Measurements from ENCODE around the gene TEX26. TPM values are rescaled to one million over a fixed set of nuclear protein-coding genes. Genes with fewer than 3 reads are reported as not detected.

Gene TEX26
- total and polyA plus RNA-seq, 2 donors (not counting 1 experiment from before 2014, with no cell fraction given) = 0.22 to 0.66 TPM

GRCh38 chr13:30971575-30971974 lies 39.1 kb downstream of the TEX26 start:
- Histone ChIP-seq H3K79me2 (ENCODE audit: control insufficient read depth, insufficient read depth, low read length) (no peaks in the 10 kb centered on the region), H3K4me1 (ENCODE audit: control insufficient read depth, extremely low read depth, insufficient read depth, low read length) (peaks cover 9% of the 10 kb centered on the region), H3K36me3 (ENCODE audit: control insufficient read depth, insufficient read depth, low read length) (no peaks in the 10 kb centered on the region), H3K27me3 (ENCODE audit: control insufficient read depth, insufficient read depth, low read length) (no peaks in the 10 kb centered on the region), H4K20me1 (ENCODE audit: control insufficient read depth, extremely low read depth, insufficient read depth, low read length) (no peaks in the 10 kb centered on the region), H3K4me2 (ENCODE audit: extremely low read depth, insufficient read depth, low read length) (no peak overlapping the region), H3K27ac (ENCODE audit: insufficient read depth, low read length) (no peak overlapping the region), H3K9me3 (ENCODE audit: control insufficient read depth, insufficient read depth, low read depth, low read length) (no peaks in the 10 kb centered on the region), H2AFZ (ENCODE audit: low read length) (no peak overlapping the region), H3K4me3 (replicated peaks in 1 of 4; ENCODE audit: control extremely low read depth in 1 of 4, insufficient read depth in 1 of 4, low read depth in 3 of 4, low read length in 4 of 4) (no peak overlapping the region), H3K9ac (ENCODE audit: insufficient read depth, low read length) (no peak overlapping the region)
- TF ChIP-seq CTCF (conservative IDR thresholded peaks at IDR 0.05 in 1 of 2, IDR thresholded peaks at IDR 0.05 in 1 of 2; ENCODE audit: low read depth in 1 of 2, low read length in 2 of 2) (no peak), EZH2 (IDR thresholded peaks at IDR 0.05; ENCODE audit: low read length, missing control alignments) (no peak)
- DNase-seq (ENCODE audit: low read depth in 2 of 2) = peak; percentile 34 to 65

GRCh38 chr13:30972888-30973377 lies 40.5 kb downstream of the TEX26 start:
- Histone ChIP-seq H3K4me2 (ENCODE audit: extremely low read depth, insufficient read depth, low read length) (no peak overlapping the region), H3K27me3 (ENCODE audit: control insufficient read depth, insufficient read depth, low read length) (no peaks in the 10 kb centered on the region), H3K36me3 (ENCODE audit: control insufficient read depth, insufficient read depth, low read length) (no peaks in the 10 kb centered on the region), H3K4me1 (ENCODE audit: control insufficient read depth, extremely low read depth, insufficient read depth, low read length) (peaks cover 14% of the 10 kb centered on the region), H4K20me1 (ENCODE audit: control insufficient read depth, extremely low read depth, insufficient read depth, low read length) (no peaks in the 10 kb centered on the region), H3K4me3 (replicated peaks in 1 of 4; ENCODE audit: control extremely low read depth in 1 of 4, insufficient read depth in 1 of 4, low read depth in 3 of 4, low read length in 4 of 4) (no peak overlapping the region), H3K79me2 (ENCODE audit: control insufficient read depth, insufficient read depth, low read length) (no peaks in the 10 kb centered on the region), H3K9ac (ENCODE audit: insufficient read depth, low read length) (no peak overlapping the region), H3K27ac (ENCODE audit: insufficient read depth, low read length) (no peak overlapping the region), H3K9me3 (ENCODE audit: control insufficient read depth, insufficient read depth, low read depth, low read length) (no peaks in the 10 kb centered on the region), H2AFZ (ENCODE audit: low read length) (no peak overlapping the region)
- TF ChIP-seq EZH2 (IDR thresholded peaks at IDR 0.05; ENCODE audit: low read length, missing control alignments) (no peak), CTCF (conservative IDR thresholded peaks at IDR 0.05 in 1 of 2, IDR thresholded peaks at IDR 0.05 in 1 of 2; ENCODE audit: low read depth in 1 of 2, low read length in 2 of 2) (no peak)
- peak; percentile 72 to 89 for DNase-seq (ENCODE audit: low read depth in 2 of 2)

- Histone ChIP-seq H3K36me3 (ENCODE audit: control insufficient read depth, insufficient read depth, low read length) (no peaks in the 10 kb centered on the region), H2AFZ (ENCODE audit: low read length) (no peak overlapping the region), H3K4me1 (ENCODE audit: control insufficient read depth, extremely low read depth, insufficient read depth, low read length) (peaks cover 19% of the 10 kb centered on the region), H3K4me3 (replicated peaks in 1 of 4; ENCODE audit: control extremely low read depth in 1 of 4, insufficient read depth in 1 of 4, low read depth in 3 of 4, low read length in 4 of 4) (no peak overlapping the region), H3K27me3 (ENCODE audit: control insufficient read depth, insufficient read depth, low read length) (no peaks in the 10 kb centered on the region), H3K79me2 (ENCODE audit: control insufficient read depth, insufficient read depth, low read length) (no peaks in the 10 kb centered on the region), H3K9me3 (ENCODE audit: control insufficient read depth, insufficient read depth, low read depth, low read length) (no peaks in the 10 kb centered on the region), H3K27ac (ENCODE audit: insufficient read depth, low read length) (no peak overlapping the region), H4K20me1 (ENCODE audit: control insufficient read depth, extremely low read depth, insufficient read depth, low read length) (no peaks in the 10 kb centered on the region), H3K4me2 (ENCODE audit: extremely low read depth, insufficient read depth, low read length) (no peak overlapping the region), H3K9ac (ENCODE audit: insufficient read depth, low read length) (no peak overlapping the region)
- DNase-seq (ENCODE audit: low read depth in 2 of 2) = no peak
- TF ChIP-seq CTCF (conservative IDR thresholded peaks at IDR 0.05 in 1 of 2, IDR thresholded peaks at IDR 0.05 in 1 of 2; ENCODE audit: low read depth in 1 of 2, low read length in 2 of 2) (no peak), EZH2 (IDR thresholded peaks at IDR 0.05; ENCODE audit: low read length, missing control alignments) (no peak)
Observed at GRCh38 chr13:30974350-30974749, 41.9 kb downstream of the TEX26 start.

Data from fibroblast of lung (primary cell).